GM12878 (cell line): ENCODE measurements around the gene NGFR. TPM values are rescaled to one million over a fixed set of nuclear protein-coding genes. Genes with fewer than 3 reads are reported as not detected.

ENCODE experiments used
- ATAC-seq: fragments of 200-7000 bp; cut with Tn5 transposase; 3 replicates; pipeline ENCODE4 v1.9.1; 2020; ENCODE audit warnings: mild to moderate bottlenecking, moderate library complexity
- BruUV-seq: library from RNA; stranded (reverse); fragments of 400-500 nt; replicated peaks from 2 replicates; lab custom pipeline; 2021; lab: Mats Ljungman, UMichigan
- CTCF ChIA-PET: fragments of 300-600 bp; sonication (Branson Sonifier 250); formaldehyde crosslinking; extraction: SDS; loops from one replicate; lab custom pipeline; 2021; ENCODE audit warnings: inconsistent platforms; lab: Yijun Ruan, JAX
- POLR2A ChIA-PET: fragments of 350-600 bp; formaldehyde crosslinking; extraction: SDS; loops from one replicate; lab custom pipeline; 2021; ENCODE audit warnings: inconsistent platforms; lab: Charles Lee
- RAD21 ChIA-PET: fragments of 300-600 bp; sonication (Branson Sonifier 250); formaldehyde crosslinking; loops from one replicate; lab custom pipeline; 2023; ENCODE audit warnings: antibody characterized with exemption; ENCODE audit not compliant: unreplicated experiment; lab: Charles Lee
- SMC1A ChIA-PET: fragments of 300-600 bp; sonication (Branson Sonifier 250); formaldehyde crosslinking; loops from one replicate; lab custom pipeline; 2023; ENCODE audit not compliant: unreplicated experiment, uncharacterized antibody; lab: Charles Lee
- DNase-seq: peaks from one replicate; pipeline ENCODE4 v3.0.0-alpha.2; 2011; ENCODE audit warnings: low read depth, low spot score
- FAIRE-seq: peaks from 3 replicates; lab custom pipeline; 2011; peaks lifted over from hg19 to GRCh38; lab: Jason Lieb, UNC
- H2AFZ ChIP-seq: 2 replicates; pipeline ENCODE4 v1.6.0; 2011; ENCODE audit warnings: low read depth, low read length, control low read depth; ENCODE audit not compliant: control insufficient read depth
- H3K27ac ChIP-seq: 2 replicates; pipeline ENCODE4 v1.5.1; 2011; ENCODE audit warnings: control low read depth; ENCODE audit not compliant: control insufficient read depth, insufficient read depth
- H3K27me3 ChIP-seq, 2 experiments: replicated peaks in 1 of 2; 2 replicates each; pipeline versions ENCODE4 v1.6.0 to v1.6.1; 2011; ENCODE audit warnings: low read length in 1 of 2; ENCODE audit not compliant: control insufficient read depth in 2 of 2, insufficient read depth in 2 of 2
- H3K36me3 ChIP-seq, 2 experiments: 2 replicates each; pipeline ENCODE4 v1.5.1; 2011; ENCODE audit warnings: low read length in 1 of 2; ENCODE audit not compliant: control insufficient read depth in 2 of 2, insufficient read depth in 2 of 2
- H3K4me1 ChIP-seq: 2 replicates; pipeline ENCODE4 v1.6.1; 2011; ENCODE audit warnings: mild to moderate bottlenecking, low read length, moderate library complexity, mixed read lengths; ENCODE audit not compliant: control insufficient read depth, insufficient read depth
- H3K4me2 ChIP-seq: 2 replicates; pipeline ENCODE4 v1.6.0; 2011; ENCODE audit warnings: control low read depth; ENCODE audit not compliant: control insufficient read depth, insufficient read depth
- H3K4me3 ChIP-seq: fragments of 200-600 bp; sonication (generic); 2 replicates; pipeline ENCODE4 v1.5.1; 2016
- H3K79me2 ChIP-seq: 2 replicates; pipeline ENCODE4 v1.6.0; 2011; ENCODE audit warnings: low read length; ENCODE audit not compliant: control insufficient read depth, insufficient read depth
- H3K9ac ChIP-seq: 2 replicates; pipeline ENCODE4 v1.8.0; 2011; ENCODE audit warnings: low read length, control low read depth, mixed read lengths; ENCODE audit not compliant: control insufficient read depth, insufficient read depth
- H3K9me3 ChIP-seq: replicated peaks from 3 replicates; pipeline ENCODE4 v1.5.1; 2011; ENCODE audit warnings: mild to moderate bottlenecking, low read length; ENCODE audit not compliant: control insufficient read depth, insufficient read depth
- H4K20me1 ChIP-seq: 2 replicates; pipeline ENCODE4 v1.6.0; 2011; ENCODE audit not compliant: control insufficient read depth, insufficient read depth
- ATF7 ChIP-seq: fragments of 450-650 bp; IDR thresholded peaks from 2 replicates; pipeline ENCODE4 v1.6.1; 2016; ENCODE audit warnings: low read depth, mild to moderate bottlenecking
- BCL11A ChIP-seq: IDR thresholded peaks from 2 replicates; pipeline ENCODE4 v1.6.1; 2011; ENCODE audit warnings: low read depth, low read length
- HDGF ChIP-seq: fragments of 450-650 bp; IDR thresholded peaks from 2 replicates; pipeline ENCODE4 v1.6.1; 2016; ENCODE audit warnings: antibody characterized with exemption
- IKZF1 ChIP-seq: fragments of 450-650 bp; conservative IDR thresholded peaks from 2 replicates; pipeline ENCODE4 v1.6.1; 2017; ENCODE audit warnings: antibody characterized with exemption, mild to moderate bottlenecking
- IRF4 ChIP-seq: IDR thresholded peaks from 2 replicates; pipeline ENCODE4 v1.6.1; 2011; ENCODE audit warnings: low read depth, low read length
- NFYA ChIP-seq: IDR thresholded peaks from 2 replicates; pipeline ENCODE4 v1.6.1; 2011; ENCODE audit warnings: low read depth, mild to moderate bottlenecking, low read length, improper control_type of control experiment, borderline replicate concordance
- NR2C1 ChIP-seq: fragments of 450-650 bp; IDR thresholded peaks from 2 replicates; pipeline ENCODE4 v1.6.1; 2017; ENCODE audit warnings: antibody characterized with exemption, mild to moderate bottlenecking, moderate library complexity
- PAX5 ChIP-seq: IDR thresholded peaks from 2 replicates; pipeline ENCODE4 v1.6.1; 2011; ENCODE audit warnings: low read depth, low read length, borderline replicate concordance
- RFX5 ChIP-seq: IDR thresholded peaks from 2 replicates; pipeline ENCODE4 v1.6.1; 2011; ENCODE audit warnings: low read depth, low read length, improper control_type of control experiment
- ZBTB4 ChIP-seq: fragments of 450-650 bp; formaldehyde crosslinking; IDR thresholded peaks from 2 replicates; pipeline ENCODE4 v1.4.0; 2022; ENCODE audit warnings: mild to moderate bottlenecking, moderate library complexity
- WGBS: methylation state at CpG from one replicate; pipeline ENCODE4 v1.1.6; 2016; ENCODE audit warnings: low lambda C conversion rate; ENCODE audit not compliant: insufficient replicate concordance, insufficient coverage; ENCODE audit errors: missing lambda C conversion rate; 5-methylcytosine and 5-hydroxymethylcytosine counted together
- in situ Hi-C: fragments of 300-500 bp; cut with MboI; formaldehyde crosslinking; loops from 9 replicates; pipeline ENCODE4 v1.14.3; 2018; ENCODE audit warnings: mixed read lengths
- intact Hi-C: fragments of 100-400 bp; cut with micrococcal nuclease; formaldehyde crosslinking; loops from one replicate; pipeline ENCODE4 v1.14.2; 2022; ENCODE audit not compliant: unreplicated experiment
- polyA plus RNA-seq, 11 experiments: library from polyadenylated mRNA; depleted of rRNA in 4 of 11; unstranded in 6 of 11; stranded (reverse) in 5 of 11; fragments of >200 nt; fragmentation: Nextera tagmentation in 4 of 11; fragmentation: Illumina TruSeq in 1 of 11; extraction: Ambion mirVana in 4 of 11; extraction: Trizol in 1 of 11; gene quantifications; 1 replicate in 1 of 11; 2 replicates in 10 of 11; pipeline versions ENCODE4 v1.2.1 to v1.2.3, GENCODE V29; 2011 to 2016; ENCODE audit warnings: inconsistent platforms in 2 of 11, missing spikeins in 2 of 11, low read depth in 1 of 11
- total RNA-seq, 4 experiments: library from RNA; depleted of rRNA in 3 of 4; stranded (reverse); fragments of >200 nt in 3 of 4; fragmentation: Illumina TruSeq in 1 of 4; extraction: Trizol in 1 of 4; gene quantifications; 2 replicates each; pipeline versions ENCODE4 v1.2.1 to v1.2.3, GENCODE V29; 2013 to 2021
- TF ChIP-seq, protein P1 (sequence below): fragments of 450-650 bp; IDR thresholded peaks from 2 replicates; pipeline ENCODE4 v1.6.1; 2017; ENCODE audit warnings: low read depth, mild to moderate bottlenecking, moderate library complexity
- TF ChIP-seq, protein P2 (sequence below): fragments of 450-650 bp; IDR thresholded peaks from 2 replicates; pipeline ENCODE4 v1.6.1; 2016; ENCODE audit warnings: mild to moderate bottlenecking, moderate library complexity, borderline replicate concordance

The NGFR gene
- total and polyA plus RNA-seq, 10 of the 15 experiments (the other 5 are each of a cell fraction or from before 2014, with no cell fraction given) = 0.05 to 0.28 (median 0.08) TPM; not detected in 1

GRCh38 chr17:49469831-49470810, 25.0 kb upstream of the NGFR start:
- intact Hi-C loops = no loop called here
- H3K27me3 ChIP-seq = peaks cover 16 to 18% of the 10 kb centered on the region in 2 experiments; a peak in 3 of 4 replicates
- ATAC-seq = no peak
- TF ChIP-seq NR2C1 (no peak), ATF7 (no peak), PAX5 (no peak), HDGF (no peak), ZBTB4 (CRISPR knock-in tag) (no peak), NFYA (no peak), IRF4 (no peak), IKZF1 (no peak), BCL11A (no peak), RFX5 (no peak)
- TF ChIP-seq, protein P1, sequence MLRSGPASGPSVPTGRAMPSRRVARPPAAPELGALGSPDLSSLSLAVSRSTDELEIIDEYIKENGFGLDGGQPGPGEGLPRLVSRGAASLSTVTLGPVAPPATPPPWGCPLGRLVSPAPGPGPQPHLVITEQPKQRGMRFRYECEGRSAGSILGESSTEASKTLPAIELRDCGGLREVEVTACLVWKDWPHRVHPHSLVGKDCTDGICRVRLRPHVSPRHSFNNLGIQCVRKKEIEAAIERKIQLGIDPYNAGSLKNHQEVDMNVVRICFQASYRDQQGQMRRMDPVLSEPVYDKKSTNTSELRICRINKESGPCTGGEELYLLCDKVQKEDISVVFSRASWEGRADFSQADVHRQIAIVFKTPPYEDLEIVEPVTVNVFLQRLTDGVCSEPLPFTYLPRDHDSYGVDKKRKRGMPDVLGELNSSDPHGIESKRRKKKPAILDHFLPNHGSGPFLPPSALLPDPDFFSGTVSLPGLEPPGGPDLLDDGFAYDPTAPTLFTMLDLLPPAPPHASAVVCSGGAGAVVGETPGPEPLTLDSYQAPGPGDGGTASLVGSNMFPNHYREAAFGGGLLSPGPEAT = no peak
- TF ChIP-seq, protein P2, sequence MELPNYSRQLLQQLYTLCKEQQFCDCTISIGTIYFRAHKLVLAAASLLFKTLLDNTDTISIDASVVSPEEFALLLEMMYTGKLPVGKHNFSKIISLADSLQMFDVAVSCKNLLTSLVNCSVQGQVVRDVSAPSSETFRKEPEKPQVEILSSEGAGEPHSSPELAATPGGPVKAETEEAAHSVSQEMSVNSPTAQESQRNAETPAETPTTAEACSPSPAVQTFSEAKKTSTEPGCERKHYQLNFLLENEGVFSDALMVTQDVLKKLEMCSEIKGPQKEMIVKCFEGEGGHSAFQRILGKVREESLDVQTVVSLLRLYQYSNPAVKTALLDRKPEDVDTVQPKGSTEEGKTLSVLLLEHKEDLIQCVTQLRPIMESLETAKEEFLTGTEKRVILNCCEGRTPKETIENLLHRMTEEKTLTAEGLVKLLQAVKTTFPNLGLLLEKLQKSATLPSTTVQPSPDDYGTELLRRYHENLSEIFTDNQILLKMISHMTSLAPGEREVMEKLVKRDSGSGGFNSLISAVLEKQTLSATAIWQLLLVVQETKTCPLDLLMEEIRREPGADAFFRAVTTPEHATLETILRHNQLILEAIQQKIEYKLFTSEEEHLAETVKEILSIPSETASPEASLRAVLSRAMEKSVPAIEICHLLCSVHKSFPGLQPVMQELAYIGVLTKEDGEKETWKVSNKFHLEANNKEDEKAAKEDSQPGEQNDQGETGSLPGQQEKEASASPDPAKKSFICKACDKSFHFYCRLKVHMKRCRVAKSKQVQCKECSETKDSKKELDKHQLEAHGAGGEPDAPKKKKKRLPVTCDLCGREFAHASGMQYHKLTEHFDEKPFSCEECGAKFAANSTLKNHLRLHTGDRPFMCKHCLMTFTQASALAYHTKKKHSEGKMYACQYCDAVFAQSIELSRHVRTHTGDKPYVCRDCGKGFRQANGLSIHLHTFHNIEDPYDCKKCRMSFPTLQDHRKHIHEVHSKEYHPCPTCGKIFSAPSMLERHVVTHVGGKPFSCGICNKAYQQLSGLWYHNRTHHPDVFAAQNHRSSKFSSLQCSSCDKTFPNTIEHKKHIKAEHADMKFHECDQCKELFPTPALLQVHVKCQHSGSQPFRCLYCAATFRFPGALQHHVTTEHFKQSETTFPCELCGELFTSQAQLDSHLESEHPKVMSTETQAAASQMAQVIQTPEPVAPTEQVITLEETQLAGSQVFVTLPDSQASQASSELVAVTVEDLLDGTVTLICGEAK = no peak

More at GRCh38 chr17:49469831-49470810, 25.0 kb upstream of the NGFR start:
- Histone ChIP-seq H3K27ac (no peak overlapping the region), H2AFZ (no peak overlapping the region), H3K4me1 (no peaks in the 10 kb centered on the region), H3K4me3 (no peak overlapping the region), H3K36me3 (no peaks in the 10 kb centered on the region), H4K20me1 (no peaks in the 10 kb centered on the region), H3K79me2 (no peaks in the 10 kb centered on the region), H3K9me3 (peaks cover 5% of the 10 kb centered on the region; the same call in 2 of the 3 replicates), H3K9ac (no peak overlapping the region), H3K4me2 (no peak overlapping the region)
- CTCF ChIA-PET = interaction anchor here (1.1 kb wide), 1 partner anchor 26 kb away, joined by 5 read pairs; no protein-coding TSS in a partner anchor
- FAIRE-seq (no peak), DNase-seq (no peak)
- POLR2A ChIA-PET = interaction anchor here (0.6 kb wide), 1 partner anchor 865 kb away, joined by 6 read pairs; the partner anchor contains the start of gene HOXB6
- RAD21 ChIA-PET = no interaction called here
- SMC1A ChIA-PET = no interaction called here
- 19% methylated on average over 44 of the region's 52 CpGs for WGBS
- no TSS peak for BruUV-seq
- in situ Hi-C loops = no loop called here
